Suprapubic skin (tissue), 4 donors: ENCODE measurements around the gene ALDH16A1.

Experiments
- EP300 ChIP-seq: sonication (generic); formaldehyde crosslinking; IDR thresholded peaks from one replicate; pipeline ENCODE4 v1.6.1; 2017; ENCODE audit warnings: antibody characterized with exemption
- POLR2A ChIP-seq, 2 donors: fragments of 450-650 bp; IDR thresholded peaks; one replicate each; pipeline ENCODE4 v1.6.1; 2017; ENCODE audit warnings: antibody characterized with exemption in 2 of 2, mild to moderate bottlenecking in 2 of 2, moderate library complexity in 2 of 2
- POLR2AphosphoS5 ChIP-seq, 3 donors: sonication (generic); formaldehyde crosslinking; IDR thresholded peaks; one replicate each; pipeline ENCODE4 v1.6.1; 2017; ENCODE audit warnings: antibody characterized with exemption in 3 of 3
- TF ChIP-seq, protein P1 (sequence below), 2 donors: fragments of 200-600 bp in 1 of 2; fragments of 450-650 bp in 1 of 2; sonication (generic) in 1 of 2; IDR thresholded peaks; one replicate each; pipeline ENCODE4 v1.5.1; 2016 to 2019; ENCODE audit warnings: antibody characterized with exemption in 2 of 2, mild to moderate bottlenecking in 1 of 2, moderate library complexity in 1 of 2

DNA sequence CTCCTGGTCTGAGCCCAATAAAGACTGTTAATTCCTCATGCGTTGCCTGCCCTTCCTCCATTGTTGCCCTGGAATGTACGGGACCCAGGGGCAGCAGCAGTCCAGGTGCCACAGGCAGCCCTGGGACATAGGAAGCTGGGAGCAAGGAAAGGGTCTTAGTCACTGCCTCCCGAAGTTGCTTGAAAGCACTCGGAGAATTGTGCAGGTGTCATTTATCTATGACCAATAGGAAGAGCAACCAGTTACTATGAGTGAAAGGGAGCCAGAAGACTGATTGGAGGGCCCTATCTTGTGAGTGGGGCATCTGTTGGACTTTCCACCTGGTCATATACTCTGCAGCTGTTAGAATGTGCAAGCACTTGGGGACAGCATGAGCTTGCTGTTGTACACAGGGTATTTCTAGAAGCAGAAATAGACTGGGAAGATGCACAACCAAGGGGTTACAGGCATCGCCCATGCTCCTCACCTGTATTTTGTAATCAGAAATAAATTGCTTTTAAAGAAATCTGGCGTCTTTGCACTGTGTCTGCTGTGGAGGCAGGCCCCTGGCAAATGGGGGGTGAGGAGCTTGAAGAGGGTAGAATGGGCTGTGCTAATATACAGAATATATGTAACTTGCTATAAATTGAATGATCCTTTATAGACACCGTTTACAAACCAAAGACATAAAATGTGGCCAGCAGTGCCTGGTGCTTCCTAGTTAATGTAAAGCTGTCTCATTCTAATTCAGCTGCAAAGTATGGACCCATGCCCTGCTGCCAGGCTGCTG is 39.0 kb downstream of the ALDH16A1 start:
- no peak for TF ChIP-seq POLR2A (IDR thresholded peaks at IDR 0.05)
- TF ChIP-seq, protein P1, sequence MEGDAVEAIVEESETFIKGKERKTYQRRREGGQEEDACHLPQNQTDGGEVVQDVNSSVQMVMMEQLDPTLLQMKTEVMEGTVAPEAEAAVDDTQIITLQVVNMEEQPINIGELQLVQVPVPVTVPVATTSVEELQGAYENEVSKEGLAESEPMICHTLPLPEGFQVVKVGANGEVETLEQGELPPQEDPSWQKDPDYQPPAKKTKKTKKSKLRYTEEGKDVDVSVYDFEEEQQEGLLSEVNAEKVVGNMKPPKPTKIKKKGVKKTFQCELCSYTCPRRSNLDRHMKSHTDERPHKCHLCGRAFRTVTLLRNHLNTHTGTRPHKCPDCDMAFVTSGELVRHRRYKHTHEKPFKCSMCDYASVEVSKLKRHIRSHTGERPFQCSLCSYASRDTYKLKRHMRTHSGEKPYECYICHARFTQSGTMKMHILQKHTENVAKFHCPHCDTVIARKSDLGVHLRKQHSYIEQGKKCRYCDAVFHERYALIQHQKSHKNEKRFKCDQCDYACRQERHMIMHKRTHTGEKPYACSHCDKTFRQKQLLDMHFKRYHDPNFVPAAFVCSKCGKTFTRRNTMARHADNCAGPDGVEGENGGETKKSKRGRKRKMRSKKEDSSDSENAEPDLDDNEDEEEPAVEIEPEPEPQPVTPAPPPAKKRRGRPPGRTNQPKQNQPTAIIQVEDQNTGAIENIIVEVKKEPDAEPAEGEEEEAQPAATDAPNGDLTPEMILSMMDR (IDR thresholded peaks at IDR 0.05), result no peak
- no peak for TF ChIP-seq EP300
- TF ChIP-seq POLR2AphosphoS5 (IDR thresholded peaks at IDR 0.05), result no peak
